HCT116 (cell line): ENCODE measurements around the gene APBB1IP. TPM values are rescaled to one million over a fixed set of nuclear protein-coding genes. Genes with fewer than 3 reads are reported as not detected.

ENCODE experiments used
- ATAC-seq: fragments of 200-7000 bp; cut with Tn5 transposase; 2 replicates; pipeline ENCODE4 v1.9.1; 2020; ENCODE audit warnings: mild to moderate bottlenecking, moderate library complexity
- BruUV-seq: library from RNA; stranded (reverse); fragments of 400-500 nt; replicated peaks from 2 replicates; lab custom pipeline; 2021; lab: Mats Ljungman, UMichigan
- CTCF ChIA-PET: fragments of 300-600 bp; sonication (Branson Sonifier 250); formaldehyde crosslinking; loops from one replicate; lab custom pipeline; 2021; ENCODE audit warnings: antibody characterized with exemption; lab: Charles Lee
- POLR2A ChIA-PET: fragments of 300-600, 350-600 bp; sonication (Branson Sonifier 250); formaldehyde crosslinking; loops from one replicate; lab custom pipeline; 2021; ENCODE audit warnings: antibody characterized with exemption; lab: Charles Lee
- RAD21 ChIA-PET, 2 experiments: fragments of 300-600 bp; sonication (Branson Sonifier 250); formaldehyde crosslinking; loops; one replicate each; lab custom pipeline; 2023; ENCODE audit warnings: low total read pairs in 2 of 2; ENCODE audit not compliant: uncharacterized antibody in 2 of 2, unreplicated experiment in 2 of 2, low non-redundant PET in 1 of 2; lab: Charles Lee
- DNase-seq: peaks from one replicate; pipeline ENCODE4 v3.0.0-alpha.2; 2010; ENCODE audit warnings: low read depth, low spot score
- H2AFZ ChIP-seq: fragments of 200-600 bp; shearing (Covaris generic), sonication (generic); 2 replicates; pipeline ENCODE4 v1.6.1; 2017; ENCODE audit warnings: low read depth, mixed run types, mixed read lengths, antibody characterized with exemption, low read length; ENCODE audit not compliant: poor library complexity, severe bottlenecking
- H3K27ac ChIP-seq: 2 replicates; pipeline ENCODE4 v1.5.1; 2012; ENCODE audit warnings: low read depth, low read length
- H3K27me3 ChIP-seq: fragments of 200-600 bp; sonication (generic); 2 replicates; pipeline ENCODE4 v1.6.1; 2016; ENCODE audit warnings: mixed run types, low read length, mixed read lengths; ENCODE audit not compliant: insufficient read depth
- H3K36me3 ChIP-seq, 2 experiments: fragments of 200-500 bp in 1 of 2; fragments of 200-600 bp in 1 of 2; sonication (Bioruptor generic) in 1 of 2; sonication (generic) in 1 of 2; 2 replicates each; pipeline versions ENCODE4 v1.5.1 to v1.6.1; 2014 to 2016; ENCODE audit warnings: low read length in 2 of 2, inconsistent platforms in 1 of 2, mixed read lengths in 1 of 2, mixed run types in 1 of 2; ENCODE audit not compliant: insufficient read depth in 2 of 2, control insufficient read depth in 1 of 2
- H3K4me1 ChIP-seq, 2 experiments: fragments of 200-600 bp in 1 of 2; sonication (generic) in 1 of 2; 2 replicates each; pipeline versions ENCODE4 v1.5.1 to v1.6.1; 2012 to 2017; ENCODE audit warnings: low read length in 2 of 2, inconsistent platforms in 1 of 2, mild to moderate bottlenecking in 1 of 2, mixed read lengths in 1 of 2, mixed run types in 1 of 2, moderate library complexity in 1 of 2; ENCODE audit not compliant: insufficient read depth in 2 of 2, control insufficient read depth in 1 of 2
- H3K4me2 ChIP-seq: fragments of 200-600 bp; sonication (generic); 2 replicates; pipeline ENCODE4 v1.6.1; 2017; ENCODE audit warnings: mixed run types, low read length, mixed read lengths
- H3K4me3 ChIP-seq, 2 experiments: fragments of 200-600 bp in 1 of 2; sonication (generic) in 1 of 2; replicated peaks in 1 of 2; 2 replicates each; pipeline ENCODE4 v1.5.1; 2011 to 2016; ENCODE audit warnings: low read length in 2 of 2, control low read depth in 1 of 2, low read depth in 1 of 2, mild to moderate bottlenecking in 1 of 2, mixed read lengths in 1 of 2, mixed run types in 1 of 2
- H3K79me2 ChIP-seq: fragments of 200-600 bp; sonication (generic); 2 replicates; pipeline ENCODE4 v1.6.1; 2017; ENCODE audit warnings: mild to moderate bottlenecking, mixed run types, low read length, moderate library complexity, mixed read lengths; ENCODE audit not compliant: insufficient read depth
- H3K9ac ChIP-seq: fragments of 200-600 bp; sonication (generic); 2 replicates; pipeline ENCODE4 v1.6.1; 2016; ENCODE audit warnings: low read length, mixed read lengths
- H3K9me2 ChIP-seq: fragments of 200-600 bp; sonication (generic), shearing (Covaris generic); 2 replicates; pipeline ENCODE4 v1.6.1; 2017; ENCODE audit warnings: mixed run types, mild to moderate bottlenecking, moderate library complexity; ENCODE audit not compliant: insufficient read depth
- H3K9me3 ChIP-seq, 2 experiments: fragments of 200-500 bp in 1 of 2; fragments of 200-600 bp in 1 of 2; sonication (Bioruptor generic) in 1 of 2; sonication (generic) in 1 of 2; 2 replicates each; pipeline ENCODE4 v1.6.1; 2014 to 2017; ENCODE audit warnings: low read length in 2 of 2, mixed read lengths in 2 of 2, inconsistent platforms in 1 of 2, low read depth in 1 of 2, mild to moderate bottlenecking in 1 of 2, mixed run types in 1 of 2, moderate library complexity in 1 of 2; ENCODE audit not compliant: control insufficient read depth in 1 of 2, insufficient read depth in 1 of 2
- H4K20me1 ChIP-seq: fragments of 200-600 bp; sonication (generic), shearing (Covaris generic); 2 replicates; pipeline ENCODE4 v1.6.1; 2017; ENCODE audit warnings: mixed run types, mild to moderate bottlenecking, moderate library complexity; ENCODE audit not compliant: insufficient read depth
- CTCF ChIP-seq, 3 experiments: fragments of 200-600 bp in 1 of 3; sonication (generic) in 1 of 3; IDR thresholded peaks in 2 of 3; conservative IDR thresholded peaks in 1 of 3; 2 replicates each; pipeline ENCODE4 v1.5.1; 2012 to 2017; ENCODE audit warnings: low read depth in 2 of 3, low read length in 2 of 3, antibody characterized with exemption in 1 of 3, borderline replicate concordance in 1 of 3, control low read depth in 1 of 3, mild to moderate bottlenecking in 1 of 3, mixed read lengths in 1 of 3, mixed run types in 1 of 3, moderate library complexity in 1 of 3; ENCODE audit not compliant: insufficient read depth in 1 of 3
- MAX ChIP-seq: IDR thresholded peaks from 2 replicates; pipeline ENCODE4 v1.6.1; 2012
- REST ChIP-seq: IDR thresholded peaks from 2 replicates; pipeline ENCODE4 v1.6.1; 2012; ENCODE audit warnings: low read depth
- ZBTB33 ChIP-seq: IDR thresholded peaks from 2 replicates; pipeline ENCODE4 v1.6.1; 2011; ENCODE audit warnings: mild to moderate bottlenecking, low read length, moderate library complexity; ENCODE audit not compliant: insufficient replicate concordance; ENCODE audit errors: extremely low read depth
- ZNF274 ChIP-seq: fragments of 200-500 bp; sonication (Bioruptor generic); IDR thresholded peaks from 2 replicates; pipeline ENCODE4 v1.6.1; 2014; ENCODE audit warnings: mild to moderate bottlenecking, low read depth, low read length, inconsistent platforms
- intact Hi-C: fragments of 100-400 bp; cut with micrococcal nuclease; formaldehyde crosslinking; loops from 2 replicates; pipeline ENCODE4 v1.10.0; 2022
- total RNA-seq: library from RNA; stranded (reverse); gene quantifications from one replicate; pipeline ENCODE4 v1.2.1, GENCODE V29; 2021; ENCODE audit not compliant: unreplicated experiment

The APBB1IP gene
- total RNA-seq, 1 experiment from 2014 or later, result 0.27 TPM

- TF ChIP-seq REST (no peak), CTCF (IDR thresholded peaks at IDR 0.05 in 2 of 3, conservative IDR thresholded peaks at IDR 0.05 in 1 of 3; ENCODE audit: borderline replicate concordance in 1 of 3, insufficient read depth in 1 of 3, low read depth in 2 of 3, low read length in 2 of 3) (no peak), ZNF274 (no peak), MAX (no peak)
- TF ChIP-seq, all 23 proteins: peak for 0
These were observed 8.1 kb downstream of the APBB1IP start (continued) for GRCh38 chr10:26446258-26446657.

GRCh38 chr10:26448292-26448691 is 10.2 kb downstream of the APBB1IP start:
- Histone ChIP-seq H3K79me2 (no peaks in the 10 kb centered on the region), H3K27ac (no peak overlapping the region), H3K9me3 (no peaks in the 10 kb centered on the region), H2AFZ (no peak overlapping the region), H3K36me3 (no peaks in the 10 kb centered on the region), H3K4me3 (no peak overlapping the region), H3K27me3 (no peaks in the 10 kb centered on the region)
- intact Hi-C loops, result no loop called here
- no TSS peak for BruUV-seq
- ChIA-PET POLR2A (no interaction called here), CTCF (no interaction called here)
- DNase-seq, result no peak
- TF ChIP-seq REST (no peak), ZBTB33 (no peak), CTCF (IDR thresholded peaks at IDR 0.05 in 2 of 3, conservative IDR thresholded peaks at IDR 0.05 in 1 of 3; ENCODE audit: borderline replicate concordance in 1 of 3, insufficient read depth in 1 of 3, low read depth in 2 of 3, low read length in 2 of 3) (peak in 2 of 3 experiments; percentile 8 to 14; a peak in 1 of 6 replicates)
- TF ChIP-seq, all 23 proteins: peak for 1
- no peaks in the 10 kb centered on the region for H3K9me2 ChIP-seq
- H3K4me2 ChIP-seq, result no peak overlapping the region
- no peaks in the 10 kb centered on the region for H4K20me1 ChIP-seq
- ATAC-seq, result no peak
- no peaks in the 10 kb centered on the region for H3K4me1 ChIP-seq
- RAD21 ChIA-PET, result no interaction called here
- H3K9ac ChIP-seq, result no peak overlapping the region
